ENCODE measurements around the gene FOXS1.

The FOXS1 gene

GRCh38 chr20:31857861-31858759, 12.7 kb upstream of the FOXS1 start:
- no peak overlapping the region for H3K4me3 ChIP-seq (ENCODE audit: low read depth, low read length)
- DNase-seq (ENCODE audit: low read depth, low spot score): no peak
- no peak for TF ChIP-seq CTCF (IDR thresholded peaks at IDR 0.05; ENCODE audit: low read depth, low read length)
- in situ Hi-C loops (cut with HindIII; ENCODE audit: low sequenced_read_pairs): no loop called here

GRCh38 chr20:31856516-31856915, 11.1 kb upstream of the FOXS1 start:
- DNase-seq (ENCODE audit: low read depth, low spot score): no peak
- no peak for TF ChIP-seq CTCF (IDR thresholded peaks at IDR 0.05; ENCODE audit: low read depth, low read length)
- in situ Hi-C loops (cut with HindIII; ENCODE audit: low sequenced_read_pairs): no loop called here
- H3K4me3 ChIP-seq (ENCODE audit: low read depth, low read length): no peak overlapping the region

- no peak for TF ChIP-seq CTCF (IDR thresholded peaks at IDR 0.05; ENCODE audit: low read depth, low read length)
- no peak for DNase-seq (ENCODE audit: low read depth, low spot score)
- H3K4me3 ChIP-seq (ENCODE audit: low read depth, low read length): no peak overlapping the region
- in situ Hi-C loops (cut with HindIII; ENCODE audit: low sequenced_read_pairs): no loop called here
Measured at GRCh38 chr20:31853481-31853880, 8.1 kb upstream of the FOXS1 start.

- in situ Hi-C loops (cut with HindIII; ENCODE audit: low sequenced_read_pairs): no loop called here
- no peak for DNase-seq (ENCODE audit: low read depth, low spot score)
- H3K4me3 ChIP-seq (ENCODE audit: low read depth, low read length): no peak overlapping the region
- no peak for TF ChIP-seq CTCF (IDR thresholded peaks at IDR 0.05; ENCODE audit: low read depth, low read length)
Measured at GRCh38 chr20:31851240-31851955, 6.0 kb upstream of the FOXS1 start.

- in situ Hi-C loops (cut with HindIII; ENCODE audit: low sequenced_read_pairs): no loop called here
- no peak overlapping the region for H3K4me3 ChIP-seq (ENCODE audit: low read depth, low read length)
- no peak for TF ChIP-seq CTCF (IDR thresholded peaks at IDR 0.05; ENCODE audit: low read depth, low read length)
- DNase-seq (ENCODE audit: low read depth, low spot score): no peak
Measured at GRCh38 chr20:31849306-31849930, 4.0 kb upstream of the FOXS1 start.

GRCh38 chr20:31848088-31848999, 2.9 kb upstream of the FOXS1 start:
- no peak for DNase-seq (ENCODE audit: low read depth, low spot score)
- TF ChIP-seq CTCF (IDR thresholded peaks at IDR 0.05; ENCODE audit: low read depth, low read length): no peak
- no peak overlapping the region for H3K4me3 ChIP-seq (ENCODE audit: low read depth, low read length)
- in situ Hi-C loops (cut with HindIII; ENCODE audit: low sequenced_read_pairs): no loop called here

Measured in astrocyte of the spinal cord (primary cell).